GM12874 (cell line): ENCODE measurements around the gene PEAK3.

Source experiments
- TF ChIP-seq, protein P1 (sequence below): IDR thresholded peaks from 2 replicates; pipeline ENCODE4 v1.5.1; 2011; ENCODE audit warnings: low read depth, mild to moderate bottlenecking, control low read depth, low read length, moderate library complexity; ENCODE audit not compliant: insufficient read depth

Gene PEAK3

DNA sequence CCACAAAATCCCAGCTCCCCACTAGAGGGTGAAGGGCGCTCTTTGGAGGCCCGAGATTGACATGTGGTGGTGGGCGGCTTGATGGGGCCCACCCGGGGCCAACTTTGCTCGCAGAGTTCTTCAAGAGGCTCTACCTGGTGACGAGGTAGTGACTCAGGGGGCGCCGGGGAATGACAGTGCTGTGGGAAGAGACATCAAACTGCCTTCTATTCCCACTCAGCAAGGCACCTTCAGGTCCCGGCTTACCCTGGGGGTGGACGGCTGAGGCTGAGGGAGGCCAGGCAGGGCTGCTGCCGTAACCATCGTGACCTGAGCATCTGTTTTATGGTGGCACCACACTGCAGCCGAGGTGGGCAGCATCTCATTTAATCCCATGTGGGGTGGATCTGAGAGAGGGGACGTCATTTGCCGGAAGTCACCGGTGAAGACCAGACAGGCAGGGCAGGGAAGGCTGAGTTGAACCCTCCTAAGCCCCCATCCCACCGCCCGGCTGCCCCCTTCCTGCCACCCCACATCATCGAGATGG is 24.4 kb upstream of the PEAK3 start:
- TF ChIP-seq, protein P1, sequence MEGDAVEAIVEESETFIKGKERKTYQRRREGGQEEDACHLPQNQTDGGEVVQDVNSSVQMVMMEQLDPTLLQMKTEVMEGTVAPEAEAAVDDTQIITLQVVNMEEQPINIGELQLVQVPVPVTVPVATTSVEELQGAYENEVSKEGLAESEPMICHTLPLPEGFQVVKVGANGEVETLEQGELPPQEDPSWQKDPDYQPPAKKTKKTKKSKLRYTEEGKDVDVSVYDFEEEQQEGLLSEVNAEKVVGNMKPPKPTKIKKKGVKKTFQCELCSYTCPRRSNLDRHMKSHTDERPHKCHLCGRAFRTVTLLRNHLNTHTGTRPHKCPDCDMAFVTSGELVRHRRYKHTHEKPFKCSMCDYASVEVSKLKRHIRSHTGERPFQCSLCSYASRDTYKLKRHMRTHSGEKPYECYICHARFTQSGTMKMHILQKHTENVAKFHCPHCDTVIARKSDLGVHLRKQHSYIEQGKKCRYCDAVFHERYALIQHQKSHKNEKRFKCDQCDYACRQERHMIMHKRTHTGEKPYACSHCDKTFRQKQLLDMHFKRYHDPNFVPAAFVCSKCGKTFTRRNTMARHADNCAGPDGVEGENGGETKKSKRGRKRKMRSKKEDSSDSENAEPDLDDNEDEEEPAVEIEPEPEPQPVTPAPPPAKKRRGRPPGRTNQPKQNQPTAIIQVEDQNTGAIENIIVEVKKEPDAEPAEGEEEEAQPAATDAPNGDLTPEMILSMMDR: no peak

DNA sequence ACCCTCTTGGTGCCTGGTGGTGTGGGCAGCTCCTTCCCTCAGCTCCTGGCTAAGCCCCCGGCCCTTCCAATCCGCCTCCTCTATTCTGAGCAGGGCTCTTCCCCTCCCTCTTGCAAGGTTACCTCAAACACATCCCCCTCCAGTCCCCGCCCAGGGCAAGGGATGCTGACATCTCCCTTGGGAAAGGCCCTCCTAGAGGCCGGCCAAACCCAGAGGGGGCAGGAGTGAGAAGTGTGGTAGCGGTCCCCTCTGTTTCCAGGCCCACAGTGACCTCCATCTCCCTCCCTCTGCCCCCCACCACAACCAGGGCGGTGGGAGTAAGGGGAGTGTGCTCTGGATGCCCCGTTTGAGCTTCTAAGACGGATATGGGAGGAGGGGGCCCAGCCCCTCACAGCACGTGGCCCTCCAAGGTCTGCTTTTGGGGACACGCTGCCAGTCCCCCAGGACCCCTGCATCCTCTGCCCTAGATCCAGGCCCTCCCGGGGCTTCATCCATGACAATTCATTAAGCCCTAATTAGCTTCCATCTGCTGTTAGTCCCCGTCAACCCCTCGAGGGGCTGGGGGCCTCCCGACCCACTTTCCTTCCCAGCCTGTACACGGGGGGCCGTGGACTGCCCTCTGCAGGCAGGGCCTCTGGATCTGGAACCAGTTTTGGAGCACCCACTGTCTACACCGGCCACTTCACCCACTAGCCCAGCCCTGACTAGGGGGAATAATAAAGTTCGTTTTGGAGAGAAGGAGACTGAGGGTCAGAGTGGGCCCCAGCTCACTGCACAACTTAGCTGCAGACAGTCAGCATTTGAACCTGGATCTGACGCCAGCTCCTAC is 23.7 kb upstream of the PEAK3 start:
- TF ChIP-seq, protein P1: no peak

DNA sequence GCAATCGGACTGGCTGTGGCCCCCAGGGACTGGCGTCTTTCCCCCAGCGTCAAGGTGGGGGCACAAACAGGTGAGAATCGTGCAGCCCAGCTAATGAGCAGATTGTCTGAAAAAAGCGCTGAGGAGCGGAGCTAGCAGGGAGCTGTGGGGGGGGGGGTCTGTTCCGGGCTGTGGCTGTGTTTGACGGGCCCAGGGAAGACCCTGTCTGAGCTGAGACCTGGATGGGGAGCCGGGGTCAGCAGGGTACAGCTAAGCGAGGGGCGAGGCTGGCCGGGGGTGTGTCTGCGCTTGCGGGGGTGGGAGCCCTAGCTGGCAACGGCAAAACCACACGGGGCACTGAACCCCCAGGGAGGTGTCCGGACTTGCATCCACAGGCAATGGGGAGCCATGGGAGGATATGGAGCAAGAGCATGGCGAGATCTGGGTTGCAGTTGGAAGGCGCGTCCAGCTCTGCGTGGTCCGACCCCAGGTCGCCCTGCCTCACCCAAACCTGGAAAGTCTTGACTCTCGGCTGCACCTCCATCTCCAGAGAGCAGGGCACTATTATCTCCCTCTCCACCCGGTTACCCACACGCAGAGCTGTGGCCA is 21.3 kb upstream of the PEAK3 start:
- TF ChIP-seq, protein P1: no peak

DNA sequence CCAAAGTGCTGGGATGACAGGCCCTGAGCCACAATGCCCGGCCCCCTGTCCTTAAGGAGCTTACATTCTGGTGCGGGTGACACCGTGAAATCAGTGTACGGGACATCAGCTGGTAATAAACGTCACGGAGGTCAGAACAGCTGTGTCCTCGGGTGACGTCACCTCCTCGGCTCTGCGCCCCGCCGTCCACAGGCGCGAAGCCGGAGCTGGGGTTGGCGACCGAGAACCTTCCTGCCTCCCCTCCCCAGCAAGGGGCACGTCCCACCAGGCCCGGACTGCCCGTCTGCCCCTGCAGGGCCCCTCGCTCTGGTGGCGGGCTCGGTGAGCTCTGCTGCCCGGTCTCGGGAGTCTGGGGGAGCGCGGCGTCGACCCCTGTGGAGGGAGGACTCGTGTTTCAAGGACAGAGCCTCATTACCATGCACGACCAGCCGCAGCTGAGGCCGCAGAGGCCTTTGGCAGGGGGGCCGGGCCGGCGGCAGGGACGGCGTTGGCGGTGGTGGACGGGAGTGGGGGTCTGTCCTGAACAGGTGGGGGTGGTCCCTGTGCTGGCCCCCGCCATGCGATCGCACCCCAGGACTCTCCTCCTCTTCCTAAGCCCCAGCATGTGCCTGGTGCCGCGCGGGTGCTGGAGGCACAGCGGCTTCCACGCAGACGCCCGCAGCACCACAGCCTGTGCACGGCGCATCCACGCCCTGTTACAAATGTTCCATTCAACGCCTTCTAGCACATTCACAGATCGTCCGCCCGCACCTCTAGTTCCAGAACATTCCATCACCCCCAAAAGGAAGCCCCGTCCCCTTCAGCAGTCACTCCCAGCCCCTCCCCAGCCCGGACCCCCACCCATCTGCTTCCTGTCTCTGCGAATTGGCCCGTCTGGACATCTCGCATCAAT is 20.6 kb upstream of the PEAK3 start:
- TF ChIP-seq, protein P1: no peak

DNA sequence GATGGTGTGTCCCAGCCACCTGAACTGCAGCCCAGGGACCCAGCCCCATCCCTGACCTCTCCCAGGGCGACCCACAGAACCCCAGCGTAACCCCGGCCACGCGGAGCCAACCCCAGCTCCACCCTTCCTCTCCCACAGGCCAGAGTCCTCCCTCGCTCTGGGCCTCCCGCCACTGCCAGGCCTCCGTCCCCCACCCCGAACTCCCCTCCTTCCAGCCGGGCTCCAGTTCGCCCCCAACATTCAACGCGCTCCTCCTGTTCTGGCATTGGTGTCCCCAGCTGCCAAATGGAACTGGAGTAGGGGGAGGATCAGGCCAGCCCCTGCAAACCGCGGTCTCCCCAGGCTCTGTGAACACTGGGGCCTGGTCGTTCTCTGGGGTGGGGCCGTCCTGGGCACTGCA is 18.6 kb upstream of the PEAK3 start:
- TF ChIP-seq, protein P1: no peak

DNA sequence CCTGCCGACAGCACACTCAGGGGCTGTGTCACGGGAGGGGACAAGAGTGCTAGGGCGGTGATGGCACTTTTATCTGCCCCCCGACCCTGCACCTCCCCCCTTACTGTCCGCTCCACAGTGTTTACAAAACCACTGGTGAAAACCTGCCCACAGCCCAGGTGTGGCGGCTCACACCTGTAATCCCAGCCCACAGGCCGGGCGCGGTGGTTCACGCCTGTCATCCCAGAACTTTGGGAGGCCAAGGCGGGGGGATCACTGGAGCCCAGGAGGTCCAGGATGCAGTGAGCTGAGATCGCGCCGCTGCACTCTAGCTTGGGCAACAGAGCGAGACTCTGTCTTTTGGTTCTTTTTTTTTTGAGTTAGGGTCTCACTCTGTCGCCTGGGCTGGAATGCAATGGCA is 14.2 kb upstream of the PEAK3 start:
- TF ChIP-seq, protein P1: no peak
